K562 (cell line): Measurements from ENCODE around the gene GJA9. TPM values are rescaled to one million over a fixed set of nuclear protein-coding genes. Genes with fewer than 3 reads are reported as not detected.

Experiments
- ATF1 ChIP-seq, 2 experiments: fragments of 450-650 bp in 1 of 2; IDR thresholded peaks; 2 replicates each; pipeline ENCODE4 v1.6.1; 2016; ENCODE audit warnings: missing compliant biosample characterization in 1 of 2, missing genetic modification characterization in 1 of 2
- BRD9 ChIP-seq: fragments of 450-650 bp; IDR thresholded peaks from 2 replicates; pipeline ENCODE4 v1.6.1; 2018; ENCODE audit warnings: low read depth; ENCODE audit not compliant: partially characterized antibody
- CBX1 ChIP-seq: sonication (generic); IDR thresholded peaks from 2 replicates; pipeline ENCODE4 v1.6.1; 2016; ENCODE audit warnings: antibody characterized with exemption, low read depth, mild to moderate bottlenecking
- CTBP1 ChIP-seq: fragments of 450-650 bp; IDR thresholded peaks from 2 replicates; pipeline ENCODE4 v1.6.1; 2016; ENCODE audit warnings: borderline replicate concordance
- FIP1L1 ChIP-seq: fragments of 200-400 bp; formaldehyde crosslinking; IDR thresholded peaks from 2 replicates; pipeline ENCODE4 v1.6.1; 2018; ENCODE audit warnings: mild to moderate bottlenecking, low read depth, low read length; ENCODE audit not compliant: poor library complexity, severe bottlenecking
- GTF2F1 ChIP-seq: IDR thresholded peaks from 2 replicates; pipeline ENCODE4 v1.6.1; 2011; ENCODE audit warnings: low read depth, low read length, improper control_type of control experiment
- IRF1 ChIP-seq: sonication (generic); formaldehyde crosslinking; IDR thresholded peaks from 2 replicates; pipeline ENCODE4 v1.8.0; 2022; ENCODE audit warnings: missing genetic modification reagents, mild to moderate bottlenecking, borderline replicate concordance
- LEF1 ChIP-seq: fragments of 450-650 bp; IDR thresholded peaks from 2 replicates; pipeline ENCODE4 v1.6.1; 2016; ENCODE audit warnings: mild to moderate bottlenecking
- NFE2L1 ChIP-seq: fragments of 450-650 bp; IDR thresholded peaks from 2 replicates; pipeline ENCODE4 v1.6.1; 2016; ENCODE audit warnings: missing genetic modification characterization, low read depth, mild to moderate bottlenecking, missing compliant biosample characterization, moderate library complexity, borderline replicate concordance
- NFIX ChIP-seq: fragments of 250-450 bp; sonication (Bioruptor Pico); IDR thresholded peaks from 2 replicates; pipeline ENCODE4 v1.4.0; 2020; ENCODE audit warnings: low read depth, mild to moderate bottlenecking, moderate library complexity
- PHF20 ChIP-seq: fragments of 450-650 bp; IDR thresholded peaks from 2 replicates; pipeline ENCODE4 v1.6.1; 2018; ENCODE audit not compliant: partially characterized antibody
- TARDBP ChIP-seq: fragments of 450-650 bp; IDR thresholded peaks from 2 replicates; pipeline ENCODE4 v1.6.1; 2016
- TFE3 ChIP-seq: fragments of 450-650 bp; formaldehyde crosslinking; IDR thresholded peaks from 2 replicates; pipeline ENCODE4 v1.4.0; 2020; ENCODE audit warnings: mild to moderate bottlenecking, mixed read lengths
- THRA ChIP-seq: fragments of 450-650 bp; IDR thresholded peaks from 2 replicates; pipeline ENCODE4 v1.6.1; 2017; ENCODE audit warnings: mild to moderate bottlenecking, moderate library complexity
- ZBED1 ChIP-seq: IDR thresholded peaks from 2 replicates; pipeline ENCODE4 v1.6.1; 2014
- ZBTB17 ChIP-seq: fragments of 450-650 bp; formaldehyde crosslinking; IDR thresholded peaks from 2 replicates; pipeline ENCODE4 v1.4.0; 2020; ENCODE audit warnings: mild to moderate bottlenecking
- ZBTB26 ChIP-seq: fragments of 450-650 bp; formaldehyde crosslinking; IDR thresholded peaks from 2 replicates; pipeline ENCODE4 v1.4.0; 2022; ENCODE audit warnings: missing genetic modification characterization
- ZFPM2 ChIP-seq: fragments of 250-450 bp; sonication (Bioruptor Pico); IDR thresholded peaks from 2 replicates; pipeline ENCODE4 v1.5.1; 2022; ENCODE audit warnings: mild to moderate bottlenecking
- ZNF133 ChIP-seq: fragments of 250-450 bp; sonication (Bioruptor Pico); IDR thresholded peaks from 2 replicates; pipeline ENCODE4 v1.4.0; 2020; ENCODE audit warnings: mild to moderate bottlenecking
- ZNF140 ChIP-seq: fragments of 250-450 bp; sonication (Bioruptor Pico); IDR thresholded peaks from 2 replicates; pipeline ENCODE4 v1.8.0; 2021; ENCODE audit warnings: moderate library complexity, mild to moderate bottlenecking, inconsistent platforms
- ZNF143 ChIP-seq: sonication (generic); formaldehyde crosslinking; IDR thresholded peaks from 2 replicates; pipeline ENCODE4 v1.9.0; 2022; ENCODE audit warnings: mild to moderate bottlenecking, missing genetic modification reagents
- ZNF280B ChIP-seq: fragments of 250-450 bp; sonication (Bioruptor Pico); IDR thresholded peaks from 2 replicates; pipeline ENCODE4 v1.5.1; 2021; ENCODE audit warnings: mild to moderate bottlenecking
- ZNF57 ChIP-seq: fragments of 450-650 bp; formaldehyde crosslinking; IDR thresholded peaks from 2 replicates; pipeline ENCODE4 v1.4.0; 2020; ENCODE audit warnings: mild to moderate bottlenecking, moderate library complexity
- ZNF584 ChIP-seq: fragments of 200-800 bp; sonication (Bioruptor generic); IDR thresholded peaks from 2 replicates; pipeline ENCODE4 v1.6.1; 2016; ENCODE audit warnings: low read depth, mild to moderate bottlenecking, missing genetic modification characterization, missing compliant biosample characterization
- polyA plus RNA-seq, 8 experiments: library from polyadenylated mRNA; depleted of rRNA in 4 of 8; stranded (reverse) in 5 of 8; unstranded in 3 of 8; fragments of >200 nt; fragmentation: Nextera tagmentation in 2 of 8; fragmentation: Illumina TruSeq in 1 of 8; extraction: Ambion mirVana in 2 of 8; extraction: Trizol in 1 of 8; gene quantifications; 2 replicates each; pipeline versions ENCODE4 v1.2.1 to v1.2.3, GENCODE V29; 2011 to 2014; ENCODE audit warnings: inconsistent platforms in 1 of 8, missing spikeins in 1 of 8
- total RNA-seq, 7 experiments: library from RNA; depleted of rRNA in 6 of 7; stranded (reverse); fragments of >200 nt in 6 of 7; fragmentation: Illumina TruSeq in 2 of 7; extraction: Trizol in 2 of 7; gene quantifications; 2 replicates each; pipeline versions ENCODE4 v1.2.1 to v1.2.3, GENCODE V29; 2011 to 2021; ENCODE audit warnings: low replicate concordance in 1 of 7

Gene GJA9
- total and polyA plus RNA-seq, 9 of the 15 experiments (the other 6 are each of a cell fraction or from before 2014, with no cell fraction given), result not detected

GRCh38 chr1:38915352-38915948 lies 34.1 kb upstream of the GJA9 start (continued):
- TF ChIP-seq LEF1, result peak; percentile 85
- no peak for TF ChIP-seq NFE2L1 (tag)
- no peak for TF ChIP-seq TARDBP
- no peak for TF ChIP-seq FIP1L1
- no peak for TF ChIP-seq ATF1 (CRISPR knock-in tag; IDR thresholded peaks at IDR 0.05)
- TF ChIP-seq ATF1 (tag; IDR thresholded peaks at IDR 0.05), result peak; percentile 67
- TF ChIP-seq ZBTB17 (CRISPR knock-in tag), result no peak
- 0 out of 2 replicates have a peak, but pooled peaks have one; percentile 22 for TF ChIP-seq IRF1 (CRISPR knock-in tag)
- no peak for TF ChIP-seq TFE3
- no peak for TF ChIP-seq BRD9
- 0 out of 2 replicates have a peak, but pooled peaks have one; percentile 43 for TF ChIP-seq ZNF584 (CRISPR knock-in tag)
- TF ChIP-seq THRA, result no peak
- TF ChIP-seq NFIX (CRISPR knock-in tag), result no peak
- TF ChIP-seq ZNF143 (CRISPR knock-in tag), result no peak
- peak; percentile 94 for TF ChIP-seq CTBP1
- TF ChIP-seq PHF20, result no peak
- TF ChIP-seq ZNF57 (CRISPR knock-in tag), result no peak
- no peak for TF ChIP-seq ZNF133 (CRISPR knock-in tag)
- no peak for TF ChIP-seq ZBTB26 (CRISPR knock-in tag)
- TF ChIP-seq ZFPM2, result no peak
- TF ChIP-seq ZNF280B, result no peak
- 0 out of 2 replicates have a peak, but pooled peaks have one; percentile 65 for TF ChIP-seq ZBED1
- no peak for TF ChIP-seq ZNF140 (CRISPR knock-in tag)
- TF ChIP-seq CBX1, result no peak
- TF ChIP-seq GTF2F1, result no peak
